ENCODE results near the gene RAB3IL1. TPM values are rescaled to one million over a fixed set of nuclear protein-coding genes. Genes with fewer than 3 reads are reported as not detected.

The RAB3IL1 gene
- total RNA-seq, 1 experiment from 2014 or later = 18.1 TPM

DNA sequence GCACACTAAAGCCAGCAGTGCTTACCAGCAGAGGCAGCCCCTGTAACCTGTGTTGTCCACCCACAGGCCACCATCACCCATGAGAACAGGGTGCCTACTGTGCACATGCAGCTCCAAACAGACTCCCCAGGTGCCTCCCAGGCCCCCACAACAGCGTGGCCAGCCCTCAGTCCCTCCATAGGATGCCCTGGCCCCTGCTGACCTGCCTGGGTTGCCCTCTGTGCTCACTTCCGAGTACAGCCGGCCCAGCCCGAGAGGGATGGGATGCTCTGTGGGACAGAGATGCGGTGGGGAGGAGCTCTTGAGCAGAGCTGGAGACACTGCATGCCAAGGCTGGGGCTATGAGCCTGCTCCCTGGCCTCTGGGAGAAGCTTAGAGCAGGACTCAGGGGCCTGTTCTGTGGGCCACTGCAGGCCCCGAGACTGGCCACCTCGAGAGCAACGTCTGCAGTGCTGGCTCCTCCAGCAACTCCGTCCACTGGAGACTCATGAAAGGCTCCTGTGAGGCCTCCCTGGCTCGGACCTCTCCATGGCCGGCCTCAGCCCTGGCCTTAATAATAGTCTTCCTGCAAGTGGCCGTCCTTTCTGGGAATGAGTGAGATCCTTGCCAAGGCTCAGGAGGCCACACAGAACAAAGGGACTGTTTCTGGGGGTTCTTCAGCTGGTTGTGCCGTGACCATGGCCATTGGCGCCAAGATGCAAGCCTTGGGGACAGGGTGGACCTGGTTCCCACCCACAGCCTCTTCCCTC, 62.2 kb downstream of the RAB3IL1 start:
- Histone ChIP-seq H3K27me3 (ENCODE audit: insufficient read depth, low read length) (no peaks in the 10 kb centered on the region), H3K4me2 (ENCODE audit: low read length) (no peak overlapping the region), H3K4me3 (replicated peaks in 1 of 2; ENCODE audit: low read depth in 1 of 2, low read length in 2 of 2) (no peak overlapping the region), H3K79me2 (ENCODE audit: insufficient read depth, low read length) (no peaks in the 10 kb centered on the region), H3K4me1 (ENCODE audit: control insufficient read depth in 1 of 2, insufficient read depth in 2 of 2, low read length in 2 of 2) (peaks cover 4% of the 10 kb centered on the region in 2 experiments), H3K9ac (ENCODE audit: low read length) (no peak overlapping the region), H3K27ac (ENCODE audit: low read depth, low read length) (no peak overlapping the region), H3K9me2 (ENCODE audit: insufficient read depth) (no peaks in the 10 kb centered on the region), H2AFZ (ENCODE audit: low read depth, low read length, poor library complexity, severe bottlenecking) (no peak overlapping the region), H4K20me1 (ENCODE audit: insufficient read depth) (no peaks in the 10 kb centered on the region), H3K36me3 (ENCODE audit: control insufficient read depth in 1 of 2, insufficient read depth in 2 of 2, low read length in 2 of 2) (no peaks in the 10 kb centered on the region), H3K9me3 (ENCODE audit: control insufficient read depth in 1 of 2, insufficient read depth in 1 of 2, low read depth in 1 of 2, low read length in 2 of 2) (no peaks in the 10 kb centered on the region)
- ATAC-seq (no peak), DNase-seq (ENCODE audit: low read depth, low spot score) (no peak)
- intact Hi-C loops (cut with micrococcal nuclease) = no loop called here
- no peak for TF ChIP-seq POLR2A (IDR thresholded peaks at IDR 0.05; ENCODE audit: borderline replicate concordance, extremely low read depth, insufficient read depth, insufficient read length)
- CTCF ChIA-PET = no interaction called here
- RAD21 ChIA-PET (ENCODE audit: low non-redundant PET in 1 of 2, low total read pairs in 2 of 2, uncharacterized antibody in 2 of 2, unreplicated experiment in 2 of 2) = no interaction called here
- BruUV-seq (replicated peaks) = no TSS peak
- POLR2A ChIA-PET = no interaction called here

DNA sequence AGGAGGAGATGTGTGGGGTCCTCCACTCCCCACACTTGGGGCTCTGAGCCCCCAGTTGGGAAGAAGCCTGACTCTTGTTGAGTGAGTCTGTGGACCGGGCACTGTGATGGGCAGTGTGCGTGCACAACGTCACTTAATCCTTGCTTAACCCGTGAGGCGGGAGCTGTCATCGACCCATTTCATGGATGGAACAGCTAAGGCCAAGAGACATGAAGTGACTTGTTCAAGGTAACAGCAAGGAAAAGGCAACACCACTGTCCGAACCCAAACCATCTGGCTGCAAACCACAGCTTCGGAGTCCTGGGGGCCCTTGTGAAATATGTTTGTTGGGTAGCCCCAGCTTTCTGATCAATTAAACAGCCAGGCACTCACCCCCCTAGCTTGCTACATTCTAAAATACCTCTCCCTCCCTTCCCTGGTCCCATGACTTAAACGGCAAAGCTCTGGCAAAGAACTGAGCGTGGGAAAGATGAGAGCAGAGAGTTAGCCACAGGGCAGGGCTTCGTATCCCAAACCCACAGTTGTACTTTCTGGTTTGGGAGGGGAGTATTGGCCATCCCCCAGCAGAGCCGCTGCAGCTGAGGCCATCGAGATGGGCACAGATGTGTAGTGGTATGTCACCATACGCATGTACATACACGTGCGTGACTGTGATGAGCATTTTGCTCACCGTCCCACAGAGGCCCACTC, 63.0 kb downstream of the RAB3IL1 start:
- H3K9me3 ChIP-seq (ENCODE audit: control insufficient read depth in 1 of 2, insufficient read depth in 1 of 2, low read depth in 1 of 2, low read length in 2 of 2) = no peaks in the 10 kb centered on the region
- H3K9ac ChIP-seq (ENCODE audit: low read length) = no peak overlapping the region
- no peak overlapping the region for H2AFZ ChIP-seq (ENCODE audit: low read depth, low read length, poor library complexity, severe bottlenecking)
- no peak overlapping the region for H3K27ac ChIP-seq (ENCODE audit: low read depth, low read length)
- RAD21 ChIA-PET (ENCODE audit: low non-redundant PET in 1 of 2, low total read pairs in 2 of 2, uncharacterized antibody in 2 of 2, unreplicated experiment in 2 of 2) = no interaction called here
- CTCF ChIA-PET = no interaction called here
- no peak for DNase-seq (ENCODE audit: low read depth, low spot score)
- POLR2A ChIA-PET = no interaction called here
- H3K36me3 ChIP-seq (ENCODE audit: control insufficient read depth in 1 of 2, insufficient read depth in 2 of 2, low read length in 2 of 2) = no peaks in the 10 kb centered on the region
- H3K4me1 ChIP-seq (ENCODE audit: control insufficient read depth in 1 of 2, insufficient read depth in 2 of 2, low read length in 2 of 2) = no peaks in the 10 kb centered on the region
- BruUV-seq (replicated peaks) = no TSS peak
- no peaks in the 10 kb centered on the region for H4K20me1 ChIP-seq (ENCODE audit: insufficient read depth)
- TF ChIP-seq CEBPB (IDR thresholded peaks at IDR 0.05; ENCODE audit: low read depth) = no peak
- TF ChIP-seq RAD21 (IDR thresholded peaks at IDR 0.05; ENCODE audit: low read depth) = no peak
- TF ChIP-seq, protein P1, sequence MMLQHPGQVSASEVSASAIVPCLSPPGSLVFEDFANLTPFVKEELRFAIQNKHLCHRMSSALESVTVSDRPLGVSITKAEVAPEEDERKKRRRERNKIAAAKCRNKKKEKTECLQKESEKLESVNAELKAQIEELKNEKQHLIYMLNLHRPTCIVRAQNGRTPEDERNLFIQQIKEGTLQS (IDR thresholded peaks at IDR 0.05) = no peak
- no peak for TF ChIP-seq JUND (IDR thresholded peaks at IDR 0.05)
- TF ChIP-seq POLR2AphosphoS5 (IDR thresholded peaks at IDR 0.05; ENCODE audit: low read depth, low read length) = no peak
- no peak for TF ChIP-seq SIN3A (IDR thresholded peaks at IDR 0.05; ENCODE audit: low read depth)
- no peak for TF ChIP-seq TCF7L2 (IDR thresholded peaks at IDR 0.05; ENCODE audit: borderline replicate concordance, extremely low read depth, insufficient read depth, insufficient read length)
- TF ChIP-seq SRF (IDR thresholded peaks at IDR 0.05; ENCODE audit: low read depth) = no peak
- TF ChIP-seq, protein P2, sequence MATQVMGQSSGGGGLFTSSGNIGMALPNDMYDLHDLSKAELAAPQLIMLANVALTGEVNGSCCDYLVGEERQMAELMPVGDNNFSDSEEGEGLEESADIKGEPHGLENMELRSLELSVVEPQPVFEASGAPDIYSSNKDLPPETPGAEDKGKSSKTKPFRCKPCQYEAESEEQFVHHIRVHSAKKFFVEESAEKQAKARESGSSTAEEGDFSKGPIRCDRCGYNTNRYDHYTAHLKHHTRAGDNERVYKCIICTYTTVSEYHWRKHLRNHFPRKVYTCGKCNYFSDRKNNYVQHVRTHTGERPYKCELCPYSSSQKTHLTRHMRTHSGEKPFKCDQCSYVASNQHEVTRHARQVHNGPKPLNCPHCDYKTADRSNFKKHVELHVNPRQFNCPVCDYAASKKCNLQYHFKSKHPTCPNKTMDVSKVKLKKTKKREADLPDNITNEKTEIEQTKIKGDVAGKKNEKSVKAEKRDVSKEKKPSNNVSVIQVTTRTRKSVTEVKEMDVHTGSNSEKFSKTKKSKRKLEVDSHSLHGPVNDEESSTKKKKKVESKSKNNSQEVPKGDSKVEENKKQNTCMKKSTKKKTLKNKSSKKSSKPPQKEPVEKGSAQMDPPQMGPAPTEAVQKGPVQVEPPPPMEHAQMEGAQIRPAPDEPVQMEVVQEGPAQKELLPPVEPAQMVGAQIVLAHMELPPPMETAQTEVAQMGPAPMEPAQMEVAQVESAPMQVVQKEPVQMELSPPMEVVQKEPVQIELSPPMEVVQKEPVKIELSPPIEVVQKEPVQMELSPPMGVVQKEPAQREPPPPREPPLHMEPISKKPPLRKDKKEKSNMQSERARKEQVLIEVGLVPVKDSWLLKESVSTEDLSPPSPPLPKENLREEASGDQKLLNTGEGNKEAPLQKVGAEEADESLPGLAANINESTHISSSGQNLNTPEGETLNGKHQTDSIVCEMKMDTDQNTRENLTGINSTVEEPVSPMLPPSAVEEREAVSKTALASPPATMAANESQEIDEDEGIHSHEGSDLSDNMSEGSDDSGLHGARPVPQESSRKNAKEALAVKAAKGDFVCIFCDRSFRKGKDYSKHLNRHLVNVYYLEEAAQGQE (IDR thresholded peaks at IDR 0.05; ENCODE audit: low read depth) = no peak
- TF ChIP-seq EZH2 (IDR thresholded peaks at IDR 0.05) = no peak
- TF ChIP-seq EZH2phosphoT487 (IDR thresholded peaks at IDR 0.05; ENCODE audit: borderline replicate concordance) = no peak
- ATAC-seq = no peak
- H3K9me2 ChIP-seq (ENCODE audit: insufficient read depth) = no peaks in the 10 kb centered on the region
- intact Hi-C loops (cut with micrococcal nuclease) = no loop called here
- no peak overlapping the region for H3K4me3 ChIP-seq (replicated peaks in 1 of 2; ENCODE audit: low read depth in 1 of 2, low read length in 2 of 2)
- no peaks in the 10 kb centered on the region for H3K27me3 ChIP-seq (ENCODE audit: insufficient read depth, low read length)
- H3K4me2 ChIP-seq (ENCODE audit: low read length) = no peak overlapping the region
- no peaks in the 10 kb centered on the region for H3K79me2 ChIP-seq (ENCODE audit: insufficient read depth, low read length)

Data from HCT116 (cell line).